Astrocyte of the spinal cord (primary cell): ENCODE measurements around the gene BCAM.

Experiments used
- DNase-seq: peaks from one replicate; pipeline ENCODE4 v3.0.0; 2011; ENCODE audit warnings: low read depth, low spot score
- H3K4me3 ChIP-seq: 2 replicates; pipeline ENCODE4 v1.5.1; 2011; ENCODE audit warnings: low read depth, mild to moderate bottlenecking, low read length, moderate library complexity
- CTCF ChIP-seq: IDR thresholded peaks from 2 replicates; pipeline ENCODE4 v1.5.1; 2012; ENCODE audit warnings: low read depth, mild to moderate bottlenecking, low read length, inconsistent platforms
- in situ Hi-C: cut with HindIII; loops from 2 replicates; pipeline ENCODE4 v1.10.0; 2017; ENCODE audit warnings: low sequenced_read_pairs

Gene BCAM

GRCh38 chr19:44794610-44795009 lies 14.3 kb upstream of the BCAM start:
- in situ Hi-C loops, result no loop called here
- no peak overlapping the region for H3K4me3 ChIP-seq
- TF ChIP-seq CTCF, result no peak
- DNase-seq, result no peak

GRCh38 chr19:44795398-44795987 lies 13.4 kb upstream of the BCAM start:
- no peak for TF ChIP-seq CTCF

GRCh38 chr19:44796701-44797115 lies 12.2 kb upstream of the BCAM start:
- in situ Hi-C loops, result no loop called here
- TF ChIP-seq CTCF, result no peak
- no peak overlapping the region for H3K4me3 ChIP-seq
- DNase-seq, result peak; percentile 54

More at GRCh38 chr19:44795398-44795987, 13.4 kb upstream of the BCAM start:
- DNase-seq, result no peak
- in situ Hi-C loops, result no loop called here
- H3K4me3 ChIP-seq, result no peak overlapping the region

- no peak overlapping the region for H3K4me3 ChIP-seq
- no peak for TF ChIP-seq CTCF
- in situ Hi-C loops, result no loop called here
- DNase-seq, result no peak
Observed at GRCh38 chr19:44799627-44800346, 9.1 kb upstream of the BCAM start.

GRCh38 chr19:44800461-44800860 lies 8.4 kb upstream of the BCAM start:
- DNase-seq, result peak; percentile 60
- no peak overlapping the region for H3K4me3 ChIP-seq
- in situ Hi-C loops, result no loop called here
- peak; percentile 97 for TF ChIP-seq CTCF

GRCh38 chr19:44803442-44804428 lies 5.2 kb upstream of the BCAM start:
- no peak for DNase-seq
- H3K4me3 ChIP-seq, result no peak overlapping the region
- in situ Hi-C loops, result no loop called here
- no peak for TF ChIP-seq CTCF
